Breast epithelium (tissue), 3 donors: Measurements from ENCODE around the gene THSD8.

ENCODE experiments used
- POLR2A ChIP-seq: fragments of 450-650 bp; IDR thresholded peaks from one replicate; pipeline ENCODE4 v1.6.1; 2016; ENCODE audit warnings: antibody characterized with exemption, mild to moderate bottlenecking, moderate library complexity
- POLR2AphosphoS5 ChIP-seq, 3 donors: sonication (generic); formaldehyde crosslinking; IDR thresholded peaks; one replicate each; pipeline ENCODE4 v1.6.1; 2017; ENCODE audit warnings: antibody characterized with exemption in 3 of 3
- TF ChIP-seq, protein P1 (sequence below), 3 donors: fragments of 450-650 bp; IDR thresholded peaks; one replicate each; pipeline ENCODE4 v1.5.1; 2016 to 2017; ENCODE audit warnings: antibody characterized with exemption in 3 of 3, mild to moderate bottlenecking in 3 of 3, moderate library complexity in 3 of 3

DNA sequence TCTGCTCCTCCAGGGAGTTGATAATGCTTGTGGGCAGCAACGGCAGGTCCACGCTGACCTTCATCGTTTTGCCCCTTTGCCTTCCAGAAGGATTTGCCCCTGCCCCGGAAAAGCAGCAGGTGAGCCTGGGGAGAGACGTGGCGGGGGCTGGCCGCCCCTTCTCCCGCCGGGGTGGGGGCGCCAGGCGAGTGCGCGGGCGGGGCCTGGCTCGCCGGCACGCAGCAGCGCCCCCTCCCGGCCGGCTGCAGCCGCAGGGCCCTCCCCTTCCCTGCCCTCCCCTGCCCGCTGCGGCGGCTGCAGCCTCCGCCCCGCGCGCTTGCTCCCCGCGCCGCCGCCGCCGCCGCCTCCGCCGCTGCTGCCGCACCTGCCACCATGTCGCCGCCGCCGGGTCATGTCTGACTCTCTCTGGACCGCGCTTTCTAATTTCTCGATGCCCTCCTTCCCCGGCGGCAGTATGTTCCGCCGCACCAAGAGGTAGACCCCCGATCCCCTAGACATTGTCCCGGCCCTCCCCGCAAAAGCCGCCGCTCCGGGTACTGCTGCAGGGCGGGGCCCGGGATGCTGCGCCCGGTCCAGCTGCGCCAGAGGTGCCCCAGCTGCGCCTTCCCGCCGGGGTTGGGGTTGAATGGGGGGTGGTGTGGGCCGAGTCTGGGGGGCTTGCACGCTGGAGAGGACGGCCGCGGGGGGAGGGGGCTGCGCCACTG lies 36.5 kb downstream of the THSD8 start, which contains the start of gene MAST1:
- TF ChIP-seq POLR2AphosphoS5 (IDR thresholded peaks at IDR 0.05): no peak
- TF ChIP-seq, protein P1, sequence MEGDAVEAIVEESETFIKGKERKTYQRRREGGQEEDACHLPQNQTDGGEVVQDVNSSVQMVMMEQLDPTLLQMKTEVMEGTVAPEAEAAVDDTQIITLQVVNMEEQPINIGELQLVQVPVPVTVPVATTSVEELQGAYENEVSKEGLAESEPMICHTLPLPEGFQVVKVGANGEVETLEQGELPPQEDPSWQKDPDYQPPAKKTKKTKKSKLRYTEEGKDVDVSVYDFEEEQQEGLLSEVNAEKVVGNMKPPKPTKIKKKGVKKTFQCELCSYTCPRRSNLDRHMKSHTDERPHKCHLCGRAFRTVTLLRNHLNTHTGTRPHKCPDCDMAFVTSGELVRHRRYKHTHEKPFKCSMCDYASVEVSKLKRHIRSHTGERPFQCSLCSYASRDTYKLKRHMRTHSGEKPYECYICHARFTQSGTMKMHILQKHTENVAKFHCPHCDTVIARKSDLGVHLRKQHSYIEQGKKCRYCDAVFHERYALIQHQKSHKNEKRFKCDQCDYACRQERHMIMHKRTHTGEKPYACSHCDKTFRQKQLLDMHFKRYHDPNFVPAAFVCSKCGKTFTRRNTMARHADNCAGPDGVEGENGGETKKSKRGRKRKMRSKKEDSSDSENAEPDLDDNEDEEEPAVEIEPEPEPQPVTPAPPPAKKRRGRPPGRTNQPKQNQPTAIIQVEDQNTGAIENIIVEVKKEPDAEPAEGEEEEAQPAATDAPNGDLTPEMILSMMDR (IDR thresholded peaks at IDR 0.05): peak in 1 of 3 donors; percentile 32
- no peak for TF ChIP-seq POLR2A
